ENCODE measurements around the gene DHX38. TPM values are rescaled to one million over a fixed set of nuclear protein-coding genes. Genes with fewer than 3 reads are reported as not detected.

Gene DHX38
- total RNA-seq, 3 donors from 2014 or later, result 56.0 to 75.9 (median 62.7) TPM

DNA sequence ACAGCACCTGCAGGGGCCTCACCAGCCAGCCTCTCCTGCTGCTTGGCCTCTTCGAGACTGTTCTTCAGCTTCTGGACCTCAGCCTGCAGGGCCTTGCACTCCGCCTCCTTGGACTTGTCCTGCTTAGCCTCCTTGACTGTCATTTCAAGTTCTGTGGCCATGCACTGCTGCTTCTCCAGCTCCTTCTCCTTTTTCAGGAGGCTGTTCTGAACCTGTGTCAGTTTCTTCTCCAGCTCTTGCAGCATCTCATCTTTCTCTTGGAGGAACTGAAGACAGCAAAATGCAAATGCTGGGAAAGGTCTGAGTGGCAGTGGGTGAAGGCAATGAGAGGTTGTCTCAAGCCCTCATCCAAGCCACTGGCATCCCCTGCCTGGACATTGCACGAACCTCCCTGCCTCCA, 39.1 kb downstream of the DHX38 start:
- ATAC-seq (no peak), DNase-seq (no peak)
- H3K9me3 ChIP-seq, result no peaks in the 10 kb centered on the region
- no peaks in the 10 kb centered on the region for H3K4me1 ChIP-seq (ENCODE audit: low read depth)
- H3K4me3 ChIP-seq, result no peak overlapping the region
- no peaks in the 10 kb centered on the region for H3K36me3 ChIP-seq (ENCODE audit: low read depth)
- TF ChIP-seq, protein P1, sequence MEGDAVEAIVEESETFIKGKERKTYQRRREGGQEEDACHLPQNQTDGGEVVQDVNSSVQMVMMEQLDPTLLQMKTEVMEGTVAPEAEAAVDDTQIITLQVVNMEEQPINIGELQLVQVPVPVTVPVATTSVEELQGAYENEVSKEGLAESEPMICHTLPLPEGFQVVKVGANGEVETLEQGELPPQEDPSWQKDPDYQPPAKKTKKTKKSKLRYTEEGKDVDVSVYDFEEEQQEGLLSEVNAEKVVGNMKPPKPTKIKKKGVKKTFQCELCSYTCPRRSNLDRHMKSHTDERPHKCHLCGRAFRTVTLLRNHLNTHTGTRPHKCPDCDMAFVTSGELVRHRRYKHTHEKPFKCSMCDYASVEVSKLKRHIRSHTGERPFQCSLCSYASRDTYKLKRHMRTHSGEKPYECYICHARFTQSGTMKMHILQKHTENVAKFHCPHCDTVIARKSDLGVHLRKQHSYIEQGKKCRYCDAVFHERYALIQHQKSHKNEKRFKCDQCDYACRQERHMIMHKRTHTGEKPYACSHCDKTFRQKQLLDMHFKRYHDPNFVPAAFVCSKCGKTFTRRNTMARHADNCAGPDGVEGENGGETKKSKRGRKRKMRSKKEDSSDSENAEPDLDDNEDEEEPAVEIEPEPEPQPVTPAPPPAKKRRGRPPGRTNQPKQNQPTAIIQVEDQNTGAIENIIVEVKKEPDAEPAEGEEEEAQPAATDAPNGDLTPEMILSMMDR (IDR thresholded peaks at IDR 0.05), result no peak
- intact Hi-C loops (cut with DNase I, micrococcal nuclease), result no loop called here

DNA sequence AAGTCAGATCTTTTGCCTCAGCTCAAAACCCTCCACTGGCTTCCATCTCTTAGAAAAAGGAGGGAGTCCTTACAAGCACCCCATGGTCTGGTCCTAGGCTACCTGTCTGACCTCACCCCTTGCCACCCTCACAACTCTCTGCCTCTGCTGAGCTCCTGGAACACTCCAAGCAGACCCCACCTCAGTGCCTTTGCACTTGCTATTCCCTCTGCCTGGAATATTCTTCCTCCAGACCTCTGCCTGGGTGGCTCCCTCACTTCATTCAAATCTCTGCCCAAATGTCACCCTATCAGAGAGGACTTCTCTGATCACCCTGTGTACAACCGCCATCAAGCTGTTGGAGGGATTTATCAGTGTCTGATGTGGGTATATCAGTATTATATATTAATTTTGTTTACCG, 40.9 kb downstream of the DHX38 start:
- TF ChIP-seq, protein P1 (IDR thresholded peaks at IDR 0.05), result no peak
- no peak for ATAC-seq
- no peaks in the 10 kb centered on the region for H3K9me3 ChIP-seq

DNA sequence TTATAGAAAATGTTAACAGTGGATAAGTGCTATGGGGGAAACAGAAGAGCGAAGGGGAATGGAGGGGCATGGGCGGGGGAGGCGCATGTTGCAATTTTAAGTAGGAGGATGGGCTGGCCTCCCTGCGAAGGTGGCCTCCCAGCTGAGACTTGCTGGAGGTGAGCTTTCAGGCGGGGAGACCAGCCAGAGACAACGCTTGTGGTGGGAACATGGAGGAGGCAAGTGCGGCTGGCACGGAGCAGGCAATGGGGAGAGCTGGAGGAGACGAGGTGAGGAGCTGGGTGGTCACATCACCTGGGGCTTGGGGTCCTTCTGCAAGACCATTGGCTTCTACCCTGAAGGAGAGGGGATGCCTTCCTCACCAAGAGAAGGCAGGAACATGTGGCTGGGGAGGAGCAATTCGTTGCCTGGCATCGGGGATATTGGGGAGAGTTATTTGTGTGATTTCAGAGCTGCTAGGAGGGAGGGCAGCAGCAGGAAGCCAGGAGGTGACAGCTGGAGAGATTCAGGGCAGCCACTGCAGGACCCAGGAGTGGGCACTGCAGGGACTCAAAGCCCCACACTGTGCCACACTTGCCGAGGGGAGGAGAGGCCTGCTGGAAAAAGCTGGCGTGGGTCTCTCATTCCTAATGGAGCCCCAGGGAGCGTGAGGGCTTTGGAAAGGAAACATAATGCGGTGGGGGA, 43.9 kb downstream of the DHX38 start:
- H3K4me3 ChIP-seq, result no peak overlapping the region
- TF ChIP-seq, protein P1 (IDR thresholded peaks at IDR 0.05), result no peak
- no peak for DNase-seq
- no peaks in the 10 kb centered on the region for H3K9me3 ChIP-seq
- ATAC-seq, result no peak
- intact Hi-C loops (cut with DNase I, micrococcal nuclease), result no loop called here
- no peaks in the 10 kb centered on the region for H3K36me3 ChIP-seq (ENCODE audit: low read depth)
- no peaks in the 10 kb centered on the region for H3K4me1 ChIP-seq (ENCODE audit: low read depth)

More for the DNA sequence above, 40.9 kb downstream of the DHX38 start:
- intact Hi-C loops (cut with DNase I, micrococcal nuclease), result no loop called here
- no peak overlapping the region for H3K4me3 ChIP-seq
- H3K36me3 ChIP-seq (ENCODE audit: low read depth), result no peaks in the 10 kb centered on the region
- no peaks in the 10 kb centered on the region for H3K4me1 ChIP-seq (ENCODE audit: low read depth)
- DNase-seq, result no peak

DNA sequence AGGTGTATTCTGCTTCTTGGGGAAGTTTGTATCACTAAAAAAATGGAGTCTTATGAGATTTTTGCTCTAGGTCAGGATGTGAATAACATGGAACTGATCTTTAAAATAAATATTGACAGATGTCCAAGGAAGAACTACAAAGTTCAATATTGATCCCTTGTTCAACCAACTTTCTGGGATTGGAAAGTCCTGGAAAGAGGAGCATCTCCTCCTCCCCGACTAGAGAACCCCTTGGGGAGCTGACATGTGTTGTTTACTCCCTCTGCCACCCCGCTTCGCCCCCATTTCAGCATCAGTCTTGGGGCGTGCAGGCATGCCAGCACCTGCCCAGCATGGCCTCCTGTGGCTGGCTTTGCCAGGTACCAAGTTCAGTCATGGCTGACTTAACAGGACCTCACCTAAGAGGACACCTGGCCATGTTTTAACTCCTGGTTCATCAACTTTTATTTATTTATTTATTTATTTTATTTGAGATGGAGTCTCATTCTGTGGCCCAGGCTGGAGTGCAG, 44.5 kb downstream of the DHX38 start:
- TF ChIP-seq, protein P1 (IDR thresholded peaks at IDR 0.05), result no peak
- H3K9me3 ChIP-seq, result no peaks in the 10 kb centered on the region
- H3K4me1 ChIP-seq (ENCODE audit: low read depth), result no peaks in the 10 kb centered on the region
- intact Hi-C loops (cut with DNase I, micrococcal nuclease), result no loop called here
- no peak overlapping the region for H3K4me3 ChIP-seq
- H3K36me3 ChIP-seq (ENCODE audit: low read depth), result no peaks in the 10 kb centered on the region
- no peak for DNase-seq
- ATAC-seq, result no peak

DNA sequence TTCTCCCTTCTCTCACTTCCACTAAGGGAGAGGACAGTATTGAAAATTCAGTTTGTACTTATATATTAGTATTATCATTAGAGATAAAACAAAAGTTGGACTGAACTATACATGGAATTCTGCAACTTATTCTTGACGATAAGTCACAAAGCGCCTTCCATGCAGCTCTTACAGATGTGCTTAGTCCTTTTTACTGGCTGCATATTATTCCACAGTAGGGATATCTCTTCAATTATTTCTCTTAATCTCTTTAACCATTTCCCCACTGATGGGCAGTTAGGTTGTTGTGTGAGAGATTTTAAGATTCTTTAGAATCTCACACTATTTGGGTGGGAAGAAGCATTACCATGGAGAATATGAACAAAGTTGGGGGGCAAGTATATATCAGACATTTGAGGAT, 46.3 kb downstream of the DHX38 start:
- no peak for ATAC-seq
- TF ChIP-seq, protein P1 (IDR thresholded peaks at IDR 0.05), result no peak
- DNase-seq, result no peak
- Histone ChIP-seq H3K9me3 (no peaks in the 10 kb centered on the region), H3K4me3 (no peak overlapping the region), H3K36me3 (ENCODE audit: low read depth) (no peaks in the 10 kb centered on the region), H3K4me1 (ENCODE audit: low read depth) (no peaks in the 10 kb centered on the region)
- intact Hi-C loops (cut with DNase I, micrococcal nuclease), result no loop called here
